LHCN-M2 (cell line): ENCODE measurements around the gene DOK4. TPM values are rescaled to one million over a fixed set of nuclear protein-coding genes. Genes with fewer than 3 reads are reported as not detected.

ENCODE experiments used
- total RNA-seq: library from RNA; depleted of rRNA; stranded (reverse); fragments of >200 nt; gene quantifications from 2 replicates; pipeline ENCODE4 v1.2.3, GENCODE V29; 2014; rRNA removed

DOK4 gene
- total RNA-seq, 1 experiment from 2014 or later, result 36.6 TPM

Other genes starting within 250 kb of the DOK4 start
- 73.9 and 76.1 TPM in 2 replicates for gene ARL2BP, start 241.2 kb downstream of the DOK4 start, total RNA-seq
- not detected in 2 replicates for gene PLLP, start 201.8 kb downstream of the DOK4 start, total RNA-seq
- gene CCL22, start 127.7 kb downstream of the DOK4 start, total RNA-seq, result not detected in 2 replicates
- gene CX3CL1, start 114.0 kb downstream of the DOK4 start, total RNA-seq, result not detected in 2 replicates
- not detected in 2 replicates for gene CCL17, start 81.7 kb downstream of the DOK4 start, total RNA-seq
- gene CIAPIN1, start 39.1 kb downstream of the DOK4 start, total RNA-seq, result 55.4 and 56.9 TPM in 2 replicates
- 47.1 and 51.1 TPM in 2 replicates for gene COQ9, start 39.0 kb downstream of the DOK4 start, total RNA-seq
- gene POLR2C, start 23.8 kb downstream of the DOK4 start, total RNA-seq, result 111 and 164 TPM in 2 replicates
- 7.7 and 9.9 TPM in 2 replicates for gene CCDC102A, start 50.1 kb upstream of the DOK4 start, total RNA-seq
- gene ADGRG5, start 56.1 kb upstream of the DOK4 start, total RNA-seq, result not detected in 2 replicates
- gene ADGRG1, start 142.1 kb upstream of the DOK4 start, total RNA-seq, result 1.3 and 5.5 TPM in 2 replicates
- gene ADGRG3, start 181.8 kb upstream of the DOK4 start, total RNA-seq, result not detected in 2 replicates
- not detected in 2 replicates for gene DRC7, start 208.3 kb upstream of the DOK4 start, total RNA-seq
- gene KATNB1, start 249.3 kb upstream of the DOK4 start, total RNA-seq, result 23.4 and 23.7 TPM in 2 replicates